Mononuclear cell (primary cell): ENCODE data around the gene INTU. TPM values are rescaled to one million over a fixed set of nuclear protein-coding genes. Genes with fewer than 3 reads are reported as not detected.

Experiments
- H3K27me3 ChIP-seq: 2 replicates; pipeline ENCODE4 v1.6.0; 2011; ENCODE audit warnings: low read length, control low read depth; ENCODE audit not compliant: insufficient read depth
- H3K4me1 ChIP-seq: 2 replicates; pipeline ENCODE4 v1.5.1; 2011; ENCODE audit warnings: mild to moderate bottlenecking, low read length, control low read depth; ENCODE audit not compliant: insufficient read depth
- H3K4me3 ChIP-seq: 2 replicates; pipeline ENCODE4 v1.5.1; 2011; ENCODE audit warnings: mild to moderate bottlenecking, low read length, moderate library complexity
- H3K9me3 ChIP-seq: 2 replicates; pipeline ENCODE4 v1.5.1; 2011; ENCODE audit warnings: low read depth, mild to moderate bottlenecking, control low read depth, low read length
- total RNA-seq: library from RNA; depleted of rRNA; stranded (reverse); fragments of >200 nt; gene quantifications from one replicate; pipeline ENCODE4 v1.2.3, GENCODE V29; 2012

Gene INTU
- total RNA-seq, 1 donor, result 0.10 TPM

DNA sequence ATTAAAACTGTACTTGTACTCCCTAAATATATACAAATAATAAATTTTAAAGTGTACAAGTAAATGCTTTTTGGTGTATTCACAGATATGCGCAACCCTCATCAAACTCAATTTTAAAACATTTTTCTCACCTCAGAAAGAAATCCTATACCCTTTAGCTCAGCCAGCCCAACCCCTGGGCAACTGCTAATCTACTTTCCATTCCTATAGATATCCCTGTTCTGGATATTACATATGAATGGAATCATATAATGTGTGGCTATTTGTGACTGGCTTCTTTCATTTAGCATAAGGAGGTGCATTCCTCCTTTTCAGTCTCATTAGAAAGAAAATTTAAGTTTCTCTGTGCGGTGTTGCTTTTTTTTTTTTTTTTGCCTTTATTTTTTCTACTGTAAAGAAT, 39.4 kb downstream of the INTU start:
- no peaks in the 10 kb centered on the region for H3K9me3 ChIP-seq
- no peaks in the 10 kb centered on the region for H3K4me1 ChIP-seq
- no peak overlapping the region for H3K4me3 ChIP-seq
- H3K27me3 ChIP-seq, result no peaks in the 10 kb centered on the region

DNA sequence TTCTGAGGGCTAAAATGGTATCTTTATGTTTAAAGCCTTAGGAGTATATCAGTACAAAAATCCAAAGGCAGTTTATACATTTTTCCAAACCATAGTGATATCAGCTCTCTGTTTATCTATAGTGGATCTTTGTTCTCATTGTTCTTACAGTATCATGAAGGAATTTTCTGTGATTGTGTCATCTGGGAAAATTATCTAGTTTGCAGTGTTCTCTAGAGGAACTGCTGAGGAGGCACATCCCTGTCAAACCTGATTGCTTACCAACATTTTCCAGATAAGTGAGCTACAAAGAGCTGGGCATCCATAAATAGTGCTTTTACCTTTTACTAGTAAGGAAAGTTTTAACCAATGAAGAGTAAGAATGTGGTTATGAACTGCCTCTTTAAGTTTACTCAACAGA, 52.5 kb downstream of the INTU start:
- Histone ChIP-seq H3K4me3 (no peak overlapping the region), H3K27me3 (no peaks in the 10 kb centered on the region), H3K4me1 (no peaks in the 10 kb centered on the region), H3K9me3 (no peaks in the 10 kb centered on the region)

DNA sequence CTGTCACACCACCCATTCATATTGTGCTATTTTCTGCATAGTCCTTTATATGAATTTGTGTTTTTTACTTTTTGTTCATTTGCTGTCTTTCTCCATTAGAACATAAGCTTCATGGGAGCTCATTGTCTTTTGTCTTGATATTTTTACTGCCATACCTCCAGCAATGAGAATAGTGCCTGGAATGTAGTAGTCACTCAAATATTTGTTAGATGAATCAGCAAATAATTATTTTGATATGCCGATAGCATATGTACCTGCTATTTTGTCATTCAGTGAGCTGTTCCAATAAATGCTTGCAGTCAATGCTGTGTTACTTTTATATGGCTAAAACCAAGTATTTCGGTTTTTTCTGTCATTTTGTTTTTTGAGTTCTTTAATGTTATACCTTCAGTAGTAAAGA, 53.9 kb downstream of the INTU start:
- H3K9me3 ChIP-seq, result no peaks in the 10 kb centered on the region
- no peaks in the 10 kb centered on the region for H3K4me1 ChIP-seq
- no peaks in the 10 kb centered on the region for H3K27me3 ChIP-seq
- H3K4me3 ChIP-seq, result no peak overlapping the region

DNA sequence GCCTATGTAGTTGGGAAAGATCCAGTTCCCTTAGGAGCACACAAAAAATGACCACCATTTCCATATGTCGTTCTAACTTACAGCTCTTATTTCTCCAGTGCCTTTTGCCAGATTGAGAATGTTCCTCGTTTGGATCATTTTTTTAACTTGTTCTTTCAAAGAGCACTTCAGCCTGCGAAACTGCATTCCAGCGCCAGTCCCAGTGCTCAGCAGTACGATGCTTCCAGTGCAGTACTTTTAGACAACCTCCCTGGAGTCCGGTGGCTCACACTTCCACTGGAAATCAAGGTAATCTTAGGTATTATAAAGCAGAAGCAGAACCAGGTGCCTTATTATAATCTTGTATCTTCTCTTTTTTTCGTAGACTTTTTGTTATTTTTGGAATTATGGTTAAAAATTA, 54.8 kb downstream of the INTU start:
- no peaks in the 10 kb centered on the region for H3K4me1 ChIP-seq
- no peaks in the 10 kb centered on the region for H3K9me3 ChIP-seq
- no peaks in the 10 kb centered on the region for H3K27me3 ChIP-seq
- no peak overlapping the region for H3K4me3 ChIP-seq

DNA sequence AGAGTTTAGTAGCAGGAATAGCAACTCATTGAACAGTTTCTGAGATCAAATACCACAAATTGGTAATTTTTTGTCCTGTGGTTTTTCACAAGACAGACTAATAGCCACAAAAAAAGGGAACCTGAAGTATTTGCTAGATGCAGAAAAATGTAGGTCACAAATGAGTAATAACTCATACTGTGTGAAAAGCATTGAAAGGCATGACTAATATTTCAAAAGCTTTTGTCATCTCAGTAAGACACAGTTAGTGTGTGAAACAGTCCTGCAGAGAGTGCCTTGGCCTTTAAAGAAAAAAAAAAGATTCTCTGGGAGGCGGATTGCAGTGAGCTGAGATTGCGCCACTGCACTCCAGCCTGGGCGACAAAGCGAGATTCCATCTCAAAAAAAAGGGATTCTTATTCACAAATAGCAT, 66.0 kb downstream of the INTU start:
- Histone ChIP-seq H3K4me1 (no peaks in the 10 kb centered on the region), H3K9me3 (no peaks in the 10 kb centered on the region), H3K4me3 (no peak overlapping the region), H3K27me3 (no peaks in the 10 kb centered on the region)

DNA sequence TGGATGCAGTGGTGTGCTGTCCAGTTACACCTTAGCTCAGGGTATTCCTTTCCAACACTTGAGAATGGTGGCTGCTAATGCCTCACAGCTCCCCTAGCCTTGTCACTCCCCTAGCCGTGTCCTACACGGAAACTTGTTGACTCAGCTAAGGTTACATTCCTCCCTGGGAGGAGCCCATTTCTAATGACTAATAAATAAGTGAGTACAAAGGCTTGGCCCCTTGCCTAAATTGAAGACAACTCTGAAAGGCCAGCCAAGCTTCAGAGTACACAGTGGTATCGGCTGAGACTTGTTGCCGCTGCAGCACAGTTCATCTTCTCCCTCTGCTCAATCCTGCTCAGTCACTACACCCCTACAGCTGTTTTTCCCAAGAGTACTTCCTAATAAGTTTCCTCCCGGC, 76.2 kb downstream of the INTU start:
- H3K4me1 ChIP-seq, result no peaks in the 10 kb centered on the region
- H3K27me3 ChIP-seq, result no peaks in the 10 kb centered on the region
- no peak overlapping the region for H3K4me3 ChIP-seq
- H3K9me3 ChIP-seq, result no peaks in the 10 kb centered on the region

DNA sequence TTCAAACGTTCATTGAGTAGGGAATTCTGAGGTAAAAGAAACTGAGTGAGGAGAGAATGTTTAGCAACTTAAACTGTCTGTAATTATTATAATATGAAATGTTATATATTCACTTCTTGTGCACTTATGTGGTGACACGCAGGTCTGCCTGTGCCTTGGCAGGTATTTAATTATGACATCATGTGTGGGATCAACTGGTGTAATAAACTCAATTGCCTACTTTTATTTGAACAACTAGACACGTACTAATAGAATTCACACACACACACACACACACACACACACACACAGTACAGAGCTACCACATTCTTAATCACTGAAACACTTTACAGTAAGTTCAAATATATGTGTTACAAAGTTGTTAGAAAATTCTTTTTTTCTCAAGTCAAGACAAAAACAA, 76.7 kb downstream of the INTU start:
- Histone ChIP-seq H3K27me3 (no peaks in the 10 kb centered on the region), H3K9me3 (no peaks in the 10 kb centered on the region), H3K4me1 (no peaks in the 10 kb centered on the region), H3K4me3 (no peak overlapping the region)

DNA sequence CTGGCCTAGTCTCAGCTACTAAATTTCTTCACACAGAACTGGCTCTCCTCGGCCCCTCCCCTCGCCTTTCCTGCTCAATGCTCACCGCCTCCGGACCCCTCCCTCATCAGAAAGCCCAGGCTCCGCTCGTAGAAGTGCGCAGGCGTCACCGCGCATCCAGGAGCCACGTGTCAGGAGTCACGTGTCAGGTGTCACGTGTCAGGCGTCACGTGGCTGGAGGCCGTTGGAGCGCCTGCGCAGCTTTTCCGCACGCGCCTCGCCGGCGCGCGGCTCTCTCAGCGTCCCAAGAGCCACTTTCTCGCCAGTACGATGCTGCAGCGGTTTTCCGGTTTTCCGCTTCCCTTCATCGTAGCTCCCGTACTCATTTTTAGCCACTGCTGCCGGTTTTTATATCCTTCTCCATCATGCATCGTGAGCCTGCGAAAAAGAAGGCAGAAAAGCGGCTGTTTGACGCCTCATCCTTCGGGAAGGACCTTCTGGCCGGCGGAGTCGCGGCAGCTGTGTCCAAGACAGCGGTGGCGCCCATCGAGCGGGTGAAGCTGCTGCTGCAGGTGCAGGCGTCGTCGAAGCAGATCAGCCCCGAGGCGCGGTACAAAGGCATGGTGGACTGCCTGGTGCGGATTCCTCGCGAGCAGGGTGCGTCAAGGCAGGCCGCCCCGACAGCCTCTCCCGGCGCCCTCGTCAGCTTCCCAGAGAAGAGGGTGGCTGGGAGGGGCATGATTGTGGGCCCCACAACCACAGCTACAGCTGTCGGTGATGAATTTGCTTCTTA, 97.6 kb downstream of the INTU start, which contains the start of gene SLC25A31:
SLC25A31 (plus strand) TSS at position 259 of the 772 bp plus-strand sequence; CDS start at position 405, 146 bp downstream.
- Histone ChIP-seq H3K4me3 (no peak within 1 kb of the TSS), H3K4me1 (no peaks in the 10 kb centered on the region), H3K27me3 (no peaks in the 10 kb centered on the region), H3K9me3 (no peaks in the 10 kb centered on the region)

DNA sequence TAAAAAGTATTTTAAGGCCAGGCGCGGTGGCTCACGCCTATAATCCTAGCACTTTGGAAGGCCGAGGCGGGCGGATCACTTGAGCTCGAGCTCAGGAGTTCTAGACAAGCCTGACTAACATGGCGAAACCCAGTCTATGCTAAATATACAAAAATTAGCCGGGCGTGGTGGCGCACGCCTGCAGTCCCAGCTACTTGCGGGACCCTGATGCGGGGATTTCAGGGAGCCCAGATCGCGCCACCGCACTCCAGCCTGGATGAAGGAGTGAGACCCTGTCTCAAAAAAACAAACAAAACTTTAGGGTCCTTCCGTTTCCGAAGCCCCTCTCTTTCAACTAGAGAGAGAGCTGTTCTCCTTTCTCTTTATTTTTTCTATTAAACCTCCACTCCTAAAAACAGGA, 98.6 kb downstream of the INTU start:
- H3K4me3 ChIP-seq, result no peak overlapping the region

DNA sequence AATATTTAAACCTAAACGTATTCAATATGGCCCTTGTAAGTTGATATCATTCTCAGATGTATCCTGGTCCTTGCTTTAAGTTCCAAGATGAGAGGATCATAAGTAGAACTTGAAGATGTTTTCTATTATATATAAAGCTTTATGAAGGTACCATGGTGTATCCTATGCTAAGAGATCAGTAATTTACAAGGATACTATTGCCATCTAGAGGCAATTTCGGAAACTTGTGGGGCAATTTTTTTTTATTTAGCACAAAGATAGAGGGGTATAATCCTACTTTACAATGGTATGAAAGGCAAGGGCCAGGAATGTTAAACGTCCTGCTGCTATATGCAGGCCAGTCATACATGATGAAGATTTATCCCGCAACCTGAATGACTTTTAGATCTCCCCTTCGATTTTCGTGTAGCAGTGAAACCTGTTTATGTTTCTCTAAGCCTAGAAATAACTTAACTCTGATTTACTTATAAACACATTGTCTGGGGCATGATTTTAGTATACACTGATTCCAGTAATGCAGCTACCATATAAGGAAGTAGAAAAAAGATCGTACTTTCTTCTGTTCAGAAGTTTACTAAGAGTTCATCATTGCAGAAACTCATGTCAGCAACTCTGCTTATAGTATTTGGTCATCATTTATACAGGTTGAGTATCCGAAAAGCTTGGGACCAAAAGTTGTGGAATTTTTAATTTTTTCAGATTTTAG, 100.0 kb downstream of the INTU start:
- Histone ChIP-seq H3K4me3 (no peak overlapping the region), H3K4me1 (no peaks in the 10 kb centered on the region), H3K9me3 (no peaks in the 10 kb centered on the region), H3K27me3 (no peaks in the 10 kb centered on the region)

More for the DNA sequence above, 98.6 kb downstream of the INTU start:
- Histone ChIP-seq H3K27me3 (no peaks in the 10 kb centered on the region), H3K4me1 (no peaks in the 10 kb centered on the region), H3K9me3 (no peaks in the 10 kb centered on the region)

DNA sequence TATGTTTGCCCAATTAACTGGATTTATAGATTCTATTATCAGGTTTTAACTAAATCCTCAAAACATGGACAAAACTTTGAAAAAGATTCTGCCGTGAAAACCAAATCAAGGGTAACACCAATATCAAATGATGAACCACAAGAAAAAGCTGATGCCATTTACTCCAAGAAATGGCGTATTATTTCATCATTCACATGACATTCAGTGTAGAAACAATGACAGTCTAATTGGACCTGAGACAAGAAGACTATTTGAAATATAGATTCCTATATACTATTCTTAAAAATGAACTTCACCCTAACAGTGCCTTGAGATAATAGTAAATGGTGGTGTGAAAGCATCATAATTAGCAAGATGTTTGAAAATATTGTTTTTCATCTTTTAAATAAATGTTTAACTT, 102.2 kb downstream of the INTU start:
- no peaks in the 10 kb centered on the region for H3K27me3 ChIP-seq
- no peaks in the 10 kb centered on the region for H3K9me3 ChIP-seq
- no peak overlapping the region for H3K4me3 ChIP-seq
- H3K4me1 ChIP-seq, result no peaks in the 10 kb centered on the region

DNA sequence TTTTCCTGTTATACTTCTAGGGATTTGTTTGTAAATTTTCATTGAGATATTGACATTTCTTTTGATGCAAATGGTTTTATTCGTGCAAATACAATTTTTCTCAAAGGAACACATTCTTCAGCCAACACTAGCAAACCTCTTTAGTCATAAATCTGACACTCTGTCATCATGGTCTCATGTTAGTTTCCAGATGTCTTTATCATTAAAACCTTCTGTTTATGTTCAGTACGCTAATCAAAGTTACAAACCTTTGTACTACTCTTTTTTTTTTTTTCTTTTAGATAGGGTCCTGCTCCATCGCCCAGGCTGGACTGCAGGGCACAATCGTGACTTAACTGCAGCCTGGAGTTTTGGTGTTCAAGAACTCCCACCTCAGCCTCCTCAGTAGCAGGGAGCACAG, 104.5 kb downstream of the INTU start:
- Histone ChIP-seq H3K27me3 (no peaks in the 10 kb centered on the region), H3K9me3 (no peaks in the 10 kb centered on the region), H3K4me3 (no peak overlapping the region), H3K4me1 (no peaks in the 10 kb centered on the region)

DNA sequence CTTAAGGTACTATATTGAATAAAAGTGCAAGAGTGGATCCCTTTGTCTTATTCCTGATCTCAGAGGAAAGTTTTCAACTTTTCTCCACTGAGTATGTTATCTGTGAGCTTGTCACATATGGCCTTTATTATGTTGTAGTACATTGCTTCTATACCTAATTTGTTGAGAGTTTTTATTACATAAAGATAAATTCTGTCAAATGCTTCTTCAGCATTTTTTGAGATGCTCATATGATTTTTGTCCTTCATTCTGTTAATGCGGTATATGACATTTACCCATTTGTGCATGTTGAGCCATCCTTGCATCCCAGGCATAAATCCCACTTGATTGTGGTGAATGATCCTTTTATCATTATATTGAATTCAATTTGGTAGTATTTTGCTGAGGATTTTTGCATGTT, 108.5 kb downstream of the INTU start:
- no peak overlapping the region for H3K4me3 ChIP-seq
- no peaks in the 10 kb centered on the region for H3K4me1 ChIP-seq
- H3K27me3 ChIP-seq, result no peaks in the 10 kb centered on the region
- H3K9me3 ChIP-seq, result no peaks in the 10 kb centered on the region

DNA sequence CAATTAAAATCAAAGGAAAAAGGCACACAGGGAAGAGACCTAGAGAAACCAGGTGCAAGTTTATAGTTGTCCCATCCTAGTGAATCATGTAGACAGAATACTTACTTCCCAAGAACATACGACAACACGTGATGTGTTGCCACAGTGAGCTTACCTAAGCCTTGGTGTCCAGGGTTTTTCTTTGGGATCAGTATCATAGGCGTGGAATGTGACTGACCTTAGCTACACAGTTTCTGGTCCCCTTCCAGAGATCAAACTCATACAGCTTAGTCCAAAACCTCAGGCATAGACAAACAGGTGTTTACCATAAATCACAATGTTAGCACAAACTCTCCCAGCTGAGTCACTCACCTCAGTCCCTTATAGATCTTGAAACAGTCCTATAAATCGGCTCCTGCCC, 115.1 kb downstream of the INTU start:
- Histone ChIP-seq H3K27me3 (no peaks in the 10 kb centered on the region), H3K4me1 (no peaks in the 10 kb centered on the region), H3K4me3 (no peak overlapping the region), H3K9me3 (peaks cover 20% of the 10 kb centered on the region)

DNA sequence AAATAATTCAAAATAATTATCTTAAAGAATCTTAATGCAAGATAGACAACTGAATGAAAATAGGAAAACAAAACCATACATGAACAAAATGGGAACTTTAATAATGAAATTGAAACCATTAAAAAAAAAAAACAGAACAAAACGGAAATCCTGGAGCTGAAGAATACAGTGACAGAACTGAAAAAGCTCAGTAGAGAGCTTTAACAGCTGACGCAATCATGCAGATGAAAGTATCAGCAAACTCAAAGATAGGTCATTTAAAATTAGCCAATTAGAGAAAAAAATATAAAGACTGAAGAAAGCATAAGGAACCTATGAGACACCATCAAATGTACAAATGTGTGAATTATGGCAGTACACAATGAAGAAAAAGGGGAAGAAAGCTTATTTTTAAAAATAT, 116.2 kb downstream of the INTU start:
- Histone ChIP-seq H3K4me3 (no peak overlapping the region), H3K4me1 (no peaks in the 10 kb centered on the region), H3K27me3 (no peaks in the 10 kb centered on the region), H3K9me3 (peaks cover 27% of the 10 kb centered on the region)

DNA sequence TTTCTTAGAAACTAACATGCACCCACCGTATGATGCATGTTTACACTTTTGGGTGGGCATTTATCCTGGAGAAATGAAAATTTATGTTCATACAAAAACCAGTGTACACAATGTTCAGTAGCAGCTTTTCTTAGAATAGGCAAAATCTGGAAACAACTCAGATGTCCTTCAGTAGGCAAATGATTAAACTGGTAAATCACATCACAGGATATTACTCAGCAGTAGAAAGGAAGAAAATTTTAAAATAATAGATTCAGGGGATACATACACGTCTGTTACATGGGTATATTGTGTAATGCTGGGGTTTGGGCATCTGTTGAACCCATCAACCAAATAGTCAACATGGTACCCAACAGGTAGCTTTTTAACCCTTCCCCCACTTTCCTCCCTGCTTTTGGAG, 124.1 kb downstream of the INTU start:
- Histone ChIP-seq H3K4me3 (no peak overlapping the region), H3K27me3 (no peaks in the 10 kb centered on the region), H3K9me3 (peaks cover 6% of the 10 kb centered on the region), H3K4me1 (no peaks in the 10 kb centered on the region)
